Keratinocyte (primary cell): Measurements from ENCODE around the gene DIPK1A.

Experiments
- CTCF ChIP-seq, 3 experiments: IDR thresholded peaks in 1 of 3; conservative IDR thresholded peaks in 1 of 3; optimal IDR thresholded peaks in 1 of 3; 2 replicates in 2 of 3; 3 replicates in 1 of 3; pipeline versions ENCODE3 to v1.5.1; 2011; ENCODE audit warnings: low read length in 3 of 3, mild to moderate bottlenecking in 3 of 3, moderate library complexity in 2 of 3, control low read depth in 1 of 3, inconsistent platforms in 1 of 3; ENCODE audit not compliant: insufficient read depth in 2 of 3; ENCODE audit errors: extremely low read depth in 1 of 3
- EZH2 ChIP-seq: IDR thresholded peaks from one replicate; pipeline ENCODE4 v1.6.1; 2012; ENCODE audit warnings: inconsistent platforms, mild to moderate bottlenecking, low read length, moderate library complexity

- TF ChIP-seq CTCF (optimal IDR thresholded peaks at IDR 0.05 in 1 of 3, IDR thresholded peaks at IDR 0.05 in 1 of 3, conservative IDR thresholded peaks at IDR 0.05 in 1 of 3; ENCODE audit: extremely low read depth in 1 of 3, insufficient read depth in 2 of 3, low read length in 3 of 3) (no peak), EZH2 (no peak)
Measured at GRCh38 chr1:92859400-92860039, 101.7 kb downstream of the DIPK1A start.
